ENCODE measurements around the gene FYTTD1.
A peak's percentile ranks its signal among the peaks of the same experiment; 100 is the strongest.

Gene FYTTD1

DNA sequence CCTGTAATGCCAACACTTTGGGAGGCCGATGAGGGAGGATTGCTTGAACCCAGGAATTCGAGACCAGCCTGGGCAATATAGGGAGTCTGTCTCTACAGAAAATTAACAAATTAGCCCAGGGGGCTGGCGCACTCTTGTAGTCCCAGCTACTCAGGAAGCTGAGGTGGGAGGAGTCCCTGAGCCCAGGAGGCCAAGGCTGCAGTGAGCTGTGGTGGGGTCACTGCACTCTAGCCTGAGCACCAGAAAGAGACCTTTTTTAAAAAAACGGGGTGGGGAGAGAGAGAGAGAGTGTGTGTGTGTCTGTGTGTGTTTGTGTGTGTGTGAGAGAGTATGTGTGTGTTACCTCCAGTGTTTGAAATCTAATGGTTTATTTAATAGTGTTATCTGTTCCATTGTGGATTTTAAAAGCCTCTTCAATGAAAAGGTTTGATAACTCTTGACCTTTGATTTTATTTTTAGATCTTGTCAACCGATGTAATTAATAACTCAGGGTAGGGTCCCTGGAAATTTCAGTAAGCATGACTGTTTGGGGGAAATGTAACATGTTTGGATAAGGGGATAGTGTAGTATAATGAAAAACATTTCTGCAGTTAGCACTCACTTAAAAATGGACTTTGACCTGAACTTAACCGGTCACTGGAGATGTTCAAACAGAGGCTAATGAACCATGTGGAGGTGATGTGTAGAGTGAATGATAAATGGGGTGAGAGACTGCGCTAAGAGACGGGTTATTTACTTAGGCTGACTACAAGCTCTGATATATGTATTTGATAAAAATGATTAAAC is 71.1 kb downstream of the FYTTD1 start:
- TF ChIP-seq ZNF274 (IDR thresholded peaks at IDR 0.05; ENCODE audit: low read depth, low read length): no peak
- H3K4me3 ChIP-seq (ENCODE audit: low read length): no peak overlapping the region

DNA sequence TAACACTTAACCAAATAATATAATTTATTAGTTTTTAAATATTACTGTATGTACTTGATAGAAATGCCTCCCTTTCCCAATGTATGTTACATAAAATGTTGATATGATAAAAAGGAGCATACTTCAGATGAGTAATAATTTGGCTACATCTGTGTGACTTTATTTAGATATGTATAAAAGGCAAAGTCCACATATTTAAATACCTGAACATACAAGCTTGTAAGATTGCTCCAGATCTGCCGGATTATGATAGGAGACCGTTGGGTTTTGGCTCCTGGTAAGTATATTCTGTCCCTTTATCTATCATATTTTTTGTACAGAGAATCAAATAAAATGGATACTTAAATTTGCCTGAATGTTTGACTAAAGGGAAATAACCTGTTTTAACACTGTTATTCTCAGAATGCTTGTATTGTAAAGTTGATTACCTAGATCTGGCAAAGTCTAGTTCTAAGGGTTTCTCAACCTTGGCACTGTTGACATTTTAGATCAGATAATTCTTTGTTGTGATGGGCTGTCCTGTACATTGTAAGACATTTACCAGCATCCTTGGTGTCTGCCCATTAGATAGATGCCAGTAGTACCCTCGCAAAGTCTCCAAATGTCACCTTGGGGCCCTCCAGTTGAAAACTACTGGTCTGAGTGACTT is 79.8 kb downstream of the FYTTD1 start:
- H3K4me3 ChIP-seq (ENCODE audit: low read length): no peak overlapping the region
- no peak for TF ChIP-seq ZNF274 (IDR thresholded peaks at IDR 0.05; ENCODE audit: low read depth, low read length)

DNA sequence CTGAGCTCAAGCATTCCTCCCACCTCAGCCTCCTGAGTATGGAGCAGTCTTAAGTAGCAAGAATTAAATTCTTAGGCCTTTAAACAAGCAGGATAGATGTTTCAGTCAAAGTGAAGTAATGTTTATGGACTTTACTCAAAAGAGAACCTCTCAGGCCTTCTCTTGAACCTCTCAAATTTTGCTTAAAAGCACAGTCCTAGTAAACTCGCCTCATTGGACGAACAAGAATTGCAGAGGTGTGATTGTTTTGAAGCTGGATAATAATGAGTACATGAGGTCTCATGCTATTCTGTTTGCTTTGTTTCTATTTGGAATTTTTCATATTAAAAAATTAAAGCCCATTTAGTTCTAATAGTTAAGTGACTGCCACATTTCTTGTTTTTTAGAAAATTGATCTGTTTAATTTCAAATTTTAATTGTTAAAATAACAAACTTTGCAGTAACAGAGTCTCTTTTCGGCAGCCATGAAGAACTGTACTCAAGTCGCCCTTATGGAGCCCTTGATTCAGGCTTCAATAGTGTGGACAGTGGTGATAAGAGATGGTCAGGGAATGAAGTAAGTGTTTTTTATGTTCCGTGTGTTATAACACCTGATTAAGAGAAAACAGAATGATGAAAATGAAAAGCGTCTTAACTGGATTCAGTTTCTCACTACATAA is 80.8 kb downstream of the FYTTD1 start:
- no peak for TF ChIP-seq ZNF274 (IDR thresholded peaks at IDR 0.05; ENCODE audit: low read depth, low read length)
- H3K4me3 ChIP-seq (ENCODE audit: low read length): no peak overlapping the region

- TF ChIP-seq ZNF274 (IDR thresholded peaks at IDR 0.05; ENCODE audit: low read depth, low read length): no peak
- no peak overlapping the region for H3K4me3 ChIP-seq (ENCODE audit: low read length)
These were observed 81.3 kb downstream of the FYTTD1 start for GRCh38 chr3:197830967-197831313.

DNA sequence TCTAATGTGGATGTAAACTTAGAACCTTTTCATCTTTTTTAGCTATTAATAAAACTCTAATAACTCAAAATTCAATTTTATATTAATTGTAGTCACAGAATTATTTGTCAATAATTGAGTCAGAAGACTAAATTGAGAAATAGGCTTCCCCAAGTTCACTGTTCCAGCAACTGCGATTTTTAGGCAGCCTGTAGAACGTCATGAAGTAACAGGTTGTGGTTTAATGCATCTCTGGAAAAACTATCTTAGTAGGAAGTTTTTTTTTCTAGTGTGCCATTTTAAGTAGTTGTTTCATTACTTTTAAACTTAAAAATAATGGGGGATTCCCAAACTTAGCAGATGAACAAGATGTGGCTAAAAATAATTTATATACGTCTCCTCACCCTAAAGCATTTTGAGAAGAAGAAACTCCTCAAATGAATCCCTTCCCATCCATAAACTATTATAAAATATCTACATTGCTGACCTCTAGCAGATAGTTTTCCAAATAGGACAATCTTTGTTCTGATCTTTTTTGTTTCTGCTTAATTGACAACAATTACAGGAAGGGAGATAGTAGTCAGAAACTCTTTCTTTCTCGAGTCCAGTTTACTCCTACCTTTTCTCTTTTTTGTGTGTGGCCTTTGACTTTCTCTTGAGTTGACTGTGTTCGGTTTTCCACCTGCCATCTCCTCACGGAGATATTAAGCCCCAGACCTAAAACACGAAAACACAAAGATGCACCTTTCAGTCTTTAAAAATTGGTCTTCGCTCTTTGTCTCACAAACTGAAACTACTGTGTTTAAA is 84.4 kb downstream of the FYTTD1 start:
- peak overlapping the region; percentile 34; the same call in 1 of the 2 replicates for H3K4me3 ChIP-seq (ENCODE audit: low read length)
- no peak for TF ChIP-seq ZNF274 (IDR thresholded peaks at IDR 0.05; ENCODE audit: low read depth, low read length)

GRCh38 chr3:197835509-197835908 is 85.8 kb downstream of the FYTTD1 start:
- no peak overlapping the region for H3K4me3 ChIP-seq (ENCODE audit: low read length)
- no peak for TF ChIP-seq ZNF274 (IDR thresholded peaks at IDR 0.05; ENCODE audit: low read depth, low read length)

DNA sequence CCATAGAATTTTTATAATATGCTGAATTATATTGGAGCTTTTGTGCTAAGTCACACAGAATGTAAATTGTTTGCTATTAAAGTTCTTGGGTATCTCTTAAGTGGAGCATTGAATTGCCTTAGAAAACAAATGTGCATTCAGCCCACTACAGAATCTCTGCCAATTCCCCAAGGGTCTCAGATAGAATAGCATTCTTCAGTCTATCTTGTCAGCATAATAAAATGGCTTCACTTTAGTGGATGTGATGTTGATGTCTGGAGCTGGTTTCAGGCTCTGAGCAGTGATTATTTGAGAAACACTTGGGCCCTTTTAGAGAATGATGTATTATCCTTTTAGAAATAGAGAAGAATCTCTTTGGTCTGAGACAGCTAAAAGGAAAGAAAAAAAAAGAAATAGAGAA is 86.6 kb downstream of the FYTTD1 start:
- TF ChIP-seq ZNF274 (IDR thresholded peaks at IDR 0.05; ENCODE audit: low read depth, low read length): no peak
- H3K4me3 ChIP-seq (ENCODE audit: low read length): no peak overlapping the region

Measured in GM08714 (cell line).